ENCODE data around the gene PPP2CA.
"Not testable (repeated sequence)": the region's sequence is repeated elsewhere in the genome, so short reads cannot be mapped to it uniquely, and the experiment has no call there.

Gene PPP2CA

DNA sequence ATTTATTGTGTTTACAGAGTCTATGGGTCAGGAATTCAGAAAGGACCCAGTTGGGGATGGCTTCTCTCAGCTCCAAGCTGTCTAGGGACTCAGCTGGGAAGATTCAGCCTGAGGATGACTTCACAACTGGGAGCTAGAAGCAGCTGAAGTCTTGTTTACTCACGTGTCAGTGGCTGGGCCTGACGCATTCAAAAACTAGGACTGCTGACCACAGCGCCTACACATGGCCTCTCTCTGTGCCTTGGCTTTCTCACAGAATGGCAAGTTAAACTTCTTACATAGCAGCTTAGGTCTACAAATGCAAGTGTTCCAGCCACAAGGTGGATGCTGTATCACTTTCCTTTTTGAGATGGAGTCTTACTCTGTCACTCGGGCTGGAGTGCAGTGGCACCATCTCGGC is 16.3 kb upstream of the PPP2CA start:
- DNase-seq = no peak

DNA sequence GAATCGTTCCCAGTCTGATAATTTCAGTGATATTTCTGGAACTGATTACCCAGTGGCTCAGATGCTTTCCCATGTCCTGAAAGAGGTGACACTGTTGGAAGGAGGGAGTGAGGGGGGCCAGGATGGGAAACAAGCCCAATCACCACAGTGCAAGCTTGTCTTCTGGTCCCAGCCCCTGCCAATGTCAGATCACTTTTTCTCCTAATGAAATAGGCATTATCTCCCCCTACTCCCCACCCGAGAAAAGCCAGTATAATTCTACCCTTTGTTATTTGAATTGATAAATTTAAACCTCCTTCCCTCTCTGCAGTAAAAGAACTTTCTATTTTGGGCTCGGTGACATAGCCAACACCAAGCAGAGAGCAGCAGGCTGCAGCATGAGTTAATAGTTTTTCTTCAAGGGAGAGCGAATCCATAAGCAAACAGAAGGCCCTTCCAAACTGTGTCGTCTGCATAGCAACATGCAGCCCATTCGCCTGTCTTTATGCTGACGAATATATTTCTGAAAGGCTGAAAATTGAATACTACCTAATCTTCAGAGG is 14.6 kb upstream of the PPP2CA start:
- no peak for DNase-seq

DNA sequence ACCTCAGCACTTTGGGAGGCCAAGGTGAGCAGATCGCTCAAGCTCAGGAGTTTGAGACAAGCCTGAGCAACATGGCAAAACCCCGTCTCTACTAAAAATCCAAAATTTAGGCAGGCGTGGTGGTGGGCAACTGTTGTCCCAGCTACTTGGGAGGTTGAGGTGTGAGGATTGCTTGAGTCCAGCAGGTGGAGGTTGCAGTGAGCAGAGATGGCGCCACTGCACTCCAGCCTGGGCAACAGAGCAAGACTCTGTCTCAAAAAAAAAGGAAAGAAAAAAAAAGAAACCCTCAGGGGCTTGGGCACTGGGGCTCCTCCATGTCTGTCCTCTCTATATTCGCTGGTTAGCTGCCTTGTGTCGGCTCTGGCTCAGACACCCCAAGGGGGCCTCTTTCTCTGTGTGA is 10.9 kb upstream of the PPP2CA start:
- DNase-seq = no peak

DNA sequence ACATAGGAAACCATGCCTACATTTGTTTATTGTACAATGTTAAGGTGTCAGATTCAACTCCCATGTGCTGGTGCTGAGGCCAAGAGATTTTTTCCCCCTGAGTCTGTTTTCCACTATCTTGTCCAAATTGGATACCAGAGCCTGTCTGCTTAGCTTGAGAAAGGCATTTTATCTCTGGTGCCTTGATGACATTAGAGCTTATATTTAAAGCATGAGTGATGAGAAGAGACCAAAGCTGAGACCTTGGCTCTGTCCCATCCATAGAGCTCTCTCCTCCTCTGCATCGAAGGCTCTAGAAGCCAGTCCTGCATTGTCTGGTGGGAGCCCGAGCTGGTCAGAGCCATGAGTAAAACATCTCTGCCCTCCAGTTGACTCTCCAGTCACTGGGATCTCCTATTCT is 10.4 kb upstream of the PPP2CA start:
- no peak for DNase-seq

DNA sequence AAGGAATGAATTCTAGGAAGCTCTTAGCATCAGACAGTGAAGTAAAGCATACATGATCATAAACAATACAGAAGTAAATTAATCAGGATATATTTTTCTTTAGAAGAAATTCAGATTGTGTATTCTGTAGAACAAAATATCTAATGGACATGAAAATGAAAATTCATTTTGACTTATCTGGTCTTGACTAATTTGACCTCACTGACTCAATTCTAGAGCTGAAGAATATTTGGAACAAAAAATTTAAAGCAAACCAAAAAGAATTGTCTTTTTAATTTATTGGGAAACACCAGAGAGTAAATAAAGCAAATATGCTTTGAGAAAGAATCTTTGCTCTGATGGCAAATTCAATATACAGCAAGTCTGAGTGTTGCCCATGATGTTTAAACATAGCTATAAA is 2.8 kb upstream of the PPP2CA start:
- DNase-seq = no peak

DNA sequence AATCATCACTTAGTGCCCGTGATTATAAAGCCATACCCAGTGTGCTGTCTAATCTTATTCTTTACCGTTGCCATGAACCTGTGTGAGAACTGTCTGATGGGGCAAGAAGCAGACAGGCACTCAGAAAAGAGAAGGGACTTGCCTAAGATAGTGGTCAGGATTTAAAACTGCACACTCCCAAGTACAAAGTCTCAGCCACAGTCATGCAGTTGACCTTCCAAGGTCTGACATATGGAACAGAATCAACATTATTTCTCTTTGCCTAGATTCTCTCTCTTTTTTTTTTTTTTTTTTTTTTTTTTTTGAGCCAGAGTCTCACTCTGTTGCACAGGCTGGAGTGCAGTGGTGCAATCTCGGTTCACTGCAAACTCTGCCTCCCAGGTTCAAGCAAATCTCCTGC is 1.9 kb upstream of the PPP2CA start:
- DNase-seq = no peak

DNA sequence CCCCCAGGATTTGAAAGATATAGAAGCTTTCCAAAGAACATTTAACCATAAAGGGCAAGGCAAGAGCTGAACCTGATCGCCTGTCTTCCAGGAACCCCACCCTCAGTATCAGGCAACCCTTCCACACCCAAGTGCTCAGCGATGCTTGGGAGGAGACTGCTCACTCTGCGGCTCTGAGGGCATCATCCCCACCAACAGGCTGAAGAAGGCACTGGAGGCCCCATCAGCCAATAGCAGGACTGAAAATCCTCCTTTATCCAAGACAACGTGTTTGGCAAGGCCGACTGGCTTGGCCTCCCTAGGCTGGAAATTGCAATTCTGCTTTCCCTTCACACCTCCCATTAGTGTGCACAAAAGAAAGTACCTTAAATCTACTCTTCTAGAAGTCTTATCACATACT is 1.4 kb upstream of the PPP2CA start:
- DNase-seq = no peak

DNA sequence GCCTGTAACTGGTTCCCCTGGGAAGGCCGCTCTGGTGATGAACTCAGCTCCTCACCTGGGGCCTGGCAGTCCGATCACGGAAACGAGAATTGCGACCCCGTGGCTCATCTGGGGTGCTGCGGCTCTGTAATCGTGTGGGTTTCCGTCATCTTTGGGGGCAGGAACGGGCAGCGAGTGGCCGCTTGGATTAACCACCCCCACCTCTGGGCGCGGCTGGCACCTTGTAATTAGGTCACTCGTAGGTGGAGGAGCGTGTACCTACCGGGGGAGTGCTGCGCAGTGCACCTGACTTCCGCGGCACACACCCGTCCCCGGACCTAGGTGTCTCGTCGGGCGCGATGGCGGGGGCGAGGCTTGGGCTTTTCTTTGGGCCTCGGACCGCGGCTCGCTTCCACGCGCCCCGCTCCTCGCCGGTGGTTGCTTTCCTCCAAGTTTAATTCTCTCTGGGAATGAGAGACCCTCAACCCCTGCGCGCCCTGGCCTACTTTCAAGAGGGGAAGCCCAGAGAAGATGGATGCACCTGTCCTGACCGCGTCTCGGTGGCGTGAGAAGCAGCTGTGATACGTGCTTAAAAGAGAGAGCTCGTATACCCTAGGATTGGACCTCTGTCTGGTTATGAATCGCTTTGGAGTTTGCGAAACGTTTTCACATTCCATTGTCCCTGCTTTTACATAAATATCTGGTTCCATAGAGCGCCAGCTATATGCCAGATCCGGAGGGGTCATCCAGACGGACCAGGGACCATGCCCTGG is 744 bp upstream of the PPP2CA start:
- no peak for DNase-seq

DNA sequence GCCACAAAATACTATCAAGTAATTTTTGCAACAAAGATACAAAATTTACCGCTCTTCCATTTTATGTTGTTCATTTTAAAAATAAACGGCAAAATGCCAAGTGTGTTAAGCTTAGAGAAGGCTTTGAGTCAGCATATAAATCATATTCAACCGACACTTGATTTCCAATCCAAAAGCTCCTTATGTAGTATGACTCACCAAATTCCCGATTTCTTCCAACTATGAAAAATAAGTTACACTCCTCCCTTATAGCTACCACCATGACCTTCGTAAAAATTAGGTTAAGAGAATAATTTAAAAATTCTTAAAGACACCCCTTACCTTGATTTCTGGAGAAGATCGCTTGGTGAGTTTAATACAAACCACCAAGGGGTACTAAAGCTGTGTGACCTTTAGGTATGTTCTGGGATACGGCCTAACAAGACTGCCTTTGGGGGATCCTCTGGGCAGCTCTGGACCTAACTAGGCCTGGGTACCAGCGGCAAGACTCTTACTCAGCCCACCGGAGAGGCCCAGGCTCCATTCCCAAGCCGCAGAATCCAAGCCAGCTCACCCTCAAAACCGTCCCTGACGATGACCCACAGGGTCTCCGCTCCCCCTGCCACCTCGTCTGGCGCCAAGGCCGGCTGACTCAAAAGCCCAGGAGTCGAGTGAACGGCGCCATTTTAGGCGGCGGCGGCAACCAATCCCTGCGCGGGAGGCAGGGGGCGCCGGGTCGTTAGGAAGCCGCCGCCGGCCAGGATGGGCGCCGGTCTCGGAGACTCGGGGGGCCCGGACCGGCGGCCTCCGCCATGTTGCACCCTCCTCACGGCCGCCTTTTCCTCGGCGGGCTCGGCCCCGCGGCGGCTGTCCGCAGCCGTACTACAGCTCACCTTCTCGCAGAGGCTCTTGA is 739 bp downstream of the PPP2CA start:
- peak; percentile 60 for DNase-seq

DNA sequence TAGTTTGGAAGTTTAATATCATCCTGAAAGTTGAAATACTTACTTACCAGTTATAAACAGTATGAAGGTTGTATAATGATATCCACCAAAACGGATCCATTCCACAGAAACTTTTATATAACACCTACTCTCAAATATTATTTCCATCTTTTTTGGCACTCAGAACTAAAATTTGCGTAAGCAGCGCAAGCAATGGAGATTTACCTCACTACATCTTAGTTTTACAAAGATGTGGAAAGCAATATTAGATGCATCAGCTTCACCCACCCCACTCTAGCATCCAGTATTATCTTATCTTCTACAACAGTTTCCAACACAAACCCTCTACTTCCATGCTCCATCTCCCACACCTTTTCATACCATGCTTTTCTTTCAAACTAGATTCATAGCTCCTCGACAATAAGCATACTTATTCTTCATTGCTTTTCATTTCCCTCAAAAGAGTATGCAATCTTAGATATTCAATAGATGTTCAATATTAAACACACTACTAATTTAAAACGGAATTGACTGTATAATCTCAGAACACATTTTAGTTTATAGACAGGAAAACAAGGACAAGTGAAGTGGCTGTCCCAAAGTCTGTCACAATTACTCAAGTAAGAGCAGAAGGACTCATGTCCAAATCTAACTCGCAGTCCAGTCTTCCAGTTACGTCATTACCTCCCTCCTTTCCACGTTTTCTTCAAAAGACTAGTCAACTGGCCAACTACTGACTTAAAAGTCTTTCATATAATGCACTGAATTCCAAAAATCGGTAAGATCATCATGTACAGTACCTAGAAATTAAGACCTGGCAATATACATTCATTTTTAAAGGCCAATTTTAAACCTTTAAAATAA is 2.2 kb downstream of the PPP2CA start:
- no peak for DNase-seq

DNA sequence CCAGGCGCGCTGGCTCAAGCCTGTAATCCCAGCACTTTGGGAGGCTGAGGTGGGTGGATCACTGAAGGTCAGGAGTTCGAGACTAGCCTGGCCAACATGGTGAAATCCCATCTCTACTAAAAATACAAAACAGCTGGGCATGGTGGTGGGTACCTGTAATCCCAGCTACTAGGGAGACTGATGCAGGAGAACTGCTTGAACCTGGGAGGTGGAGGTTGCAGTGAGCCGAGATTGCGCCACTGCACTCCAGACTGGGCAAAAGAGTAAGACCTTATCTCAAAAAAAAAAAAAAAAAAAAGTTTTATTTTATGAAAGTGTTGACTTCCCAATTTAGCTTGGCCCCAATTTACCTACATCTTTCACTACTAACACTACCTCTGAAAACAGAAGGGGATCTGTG is 4.2 kb downstream of the PPP2CA start:
- DNase-seq = not testable (repeated sequence)

DNA sequence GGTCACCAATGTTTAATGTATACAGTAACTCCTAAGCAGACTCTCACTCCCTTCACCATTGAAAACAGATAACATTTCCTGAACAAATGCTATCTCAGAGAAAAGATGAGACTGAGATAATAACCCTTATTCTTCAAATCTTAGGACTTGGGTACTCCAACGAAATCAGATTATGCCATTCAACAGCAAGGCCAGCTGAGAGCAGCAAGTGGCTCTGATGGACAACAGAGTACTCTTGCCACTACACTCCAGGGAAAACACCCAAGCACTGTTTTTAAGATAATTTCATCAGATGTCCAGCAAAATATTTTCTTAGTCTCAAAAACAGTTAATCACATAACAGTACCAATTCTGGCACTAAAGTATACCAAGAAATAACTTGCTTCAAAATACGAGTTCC is 10.1 kb downstream of the PPP2CA start:
- no peak for DNase-seq

DNA sequence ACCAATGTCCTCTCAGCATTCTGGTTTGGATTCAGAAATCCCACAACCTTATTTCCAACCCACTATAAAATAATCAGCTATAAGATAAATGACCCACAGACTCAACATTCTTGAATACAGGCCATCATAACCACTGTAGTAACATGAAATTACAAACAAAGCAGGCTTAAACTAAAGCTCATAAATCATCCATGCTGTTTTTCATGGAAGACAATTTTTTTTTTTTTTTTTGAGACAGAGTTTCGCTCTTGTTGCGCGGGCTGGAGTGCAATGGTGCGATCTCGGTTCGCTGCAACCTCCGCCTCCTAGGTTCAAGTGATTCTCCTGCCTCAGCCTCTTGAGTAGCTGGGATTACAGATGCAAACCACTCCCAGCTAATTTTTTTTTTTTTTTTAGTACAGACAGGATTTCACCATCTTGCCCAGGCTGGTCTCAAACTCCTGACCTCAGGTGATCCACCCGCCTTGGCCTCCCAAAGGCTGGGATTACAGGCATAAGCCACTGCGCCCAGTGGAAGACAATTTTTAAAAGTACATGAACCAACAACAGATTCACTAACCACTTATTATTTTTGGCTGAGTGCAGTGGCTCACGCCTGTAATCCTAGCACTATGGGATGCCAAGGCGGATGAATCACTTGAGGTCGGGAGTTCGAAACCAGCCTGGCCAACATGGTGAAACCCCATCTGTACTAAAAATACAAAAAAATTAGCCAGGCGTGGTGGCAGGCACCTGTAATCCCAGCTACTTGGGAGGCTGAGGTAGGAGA is 14.4 kb downstream of the PPP2CA start:
- DNase-seq = not testable (repeated sequence)

DNA sequence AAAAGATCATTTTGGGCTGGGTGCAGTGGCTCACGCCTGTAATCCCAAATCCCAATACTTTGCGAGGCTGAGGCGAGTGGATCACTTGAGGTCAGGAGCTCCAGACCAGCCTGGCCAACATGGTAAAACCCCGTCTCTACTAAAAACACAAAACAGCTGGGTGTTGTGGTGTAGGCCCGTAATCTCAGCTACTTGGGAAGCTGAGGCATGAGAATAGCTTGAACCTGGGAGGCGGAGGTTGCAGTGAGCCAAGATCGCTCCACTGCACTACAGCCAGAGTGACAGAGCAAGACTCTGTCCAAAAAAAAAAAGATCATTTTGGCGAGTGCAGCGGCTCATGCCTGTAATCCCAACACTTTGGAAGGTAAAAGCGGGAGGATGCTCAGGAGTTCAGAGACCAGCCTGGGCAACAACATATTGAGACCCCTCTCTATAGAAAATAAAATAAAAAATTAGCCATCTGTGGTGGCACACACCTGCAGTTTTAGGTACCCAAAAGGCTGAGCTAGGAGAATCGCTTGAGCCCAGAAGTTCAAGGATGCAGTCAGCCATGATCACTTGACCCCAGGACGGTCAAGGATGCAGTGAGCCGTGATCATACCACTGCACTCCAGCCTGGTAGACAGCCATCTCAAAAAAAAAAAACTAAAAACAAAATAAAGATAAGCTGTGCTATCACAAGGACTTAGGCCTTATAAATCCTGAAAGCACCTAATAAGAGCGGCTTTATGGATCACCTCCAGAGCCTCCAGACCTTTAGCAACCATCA is 16.2 kb downstream of the PPP2CA start:
- no peak for DNase-seq

DNA sequence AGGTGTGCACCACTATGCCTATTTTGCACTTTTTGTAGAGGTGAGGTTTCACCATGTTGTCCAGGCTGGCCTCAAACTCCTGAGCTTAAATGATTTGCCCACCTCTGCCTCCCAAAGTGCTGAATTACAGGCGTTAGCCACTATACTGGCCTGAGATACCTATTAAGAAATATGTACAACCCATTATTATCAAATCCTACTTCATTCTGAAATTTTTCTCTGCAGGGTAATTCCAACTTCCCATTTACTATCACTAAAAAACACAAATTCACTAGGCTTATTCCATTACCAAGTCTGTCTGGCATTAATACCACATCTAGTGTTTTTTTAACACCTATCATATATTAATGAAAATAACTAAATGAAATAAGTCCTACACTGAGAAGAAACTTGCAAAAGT is 18.2 kb downstream of the PPP2CA start:
- no peak for DNase-seq

DNA sequence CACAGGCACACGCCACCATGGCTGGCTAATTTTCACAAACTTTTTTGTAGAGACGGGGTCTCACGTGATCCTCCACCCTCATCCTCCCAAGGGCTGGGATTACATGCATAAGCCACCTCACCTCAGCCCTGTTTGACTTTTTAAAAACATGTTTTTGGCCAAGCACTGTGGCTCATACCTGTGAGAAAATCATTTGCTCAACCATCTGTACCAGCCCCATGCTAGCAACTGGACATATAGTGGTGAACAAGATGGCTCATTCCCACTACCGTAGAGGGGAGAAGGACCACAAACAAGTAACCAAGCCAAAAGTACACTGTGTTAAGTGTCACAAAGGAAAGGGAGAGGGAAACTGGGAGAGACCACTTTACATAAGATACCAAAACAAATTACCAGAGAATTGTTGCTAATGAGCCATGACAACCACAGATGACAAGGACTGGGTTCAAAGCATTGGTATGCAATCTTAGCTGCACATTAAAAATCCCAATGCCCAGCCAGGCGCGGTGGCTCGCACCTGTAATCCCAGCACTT is 19.2 kb downstream of the PPP2CA start:
- no peak for DNase-seq

DNA sequence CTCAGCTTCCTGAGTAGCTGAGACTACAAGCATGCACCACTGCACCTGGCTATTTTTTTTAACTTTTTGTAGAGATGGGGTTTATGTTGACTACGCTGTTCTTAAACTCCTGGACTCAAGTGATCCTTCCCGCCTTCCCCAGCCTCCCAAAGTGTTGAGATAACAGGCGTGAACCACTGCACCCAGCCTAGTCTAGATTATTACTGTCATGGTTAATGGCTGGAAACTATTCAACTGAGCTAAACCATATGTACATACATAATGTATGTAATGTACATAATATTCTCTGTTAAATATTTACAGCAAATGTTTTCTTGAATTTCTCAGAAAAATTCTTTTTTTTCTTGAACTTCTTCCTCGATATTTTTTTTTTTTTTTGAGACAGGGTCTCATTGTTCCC is 21.3 kb downstream of the PPP2CA start:
- no peak for DNase-seq

DNA sequence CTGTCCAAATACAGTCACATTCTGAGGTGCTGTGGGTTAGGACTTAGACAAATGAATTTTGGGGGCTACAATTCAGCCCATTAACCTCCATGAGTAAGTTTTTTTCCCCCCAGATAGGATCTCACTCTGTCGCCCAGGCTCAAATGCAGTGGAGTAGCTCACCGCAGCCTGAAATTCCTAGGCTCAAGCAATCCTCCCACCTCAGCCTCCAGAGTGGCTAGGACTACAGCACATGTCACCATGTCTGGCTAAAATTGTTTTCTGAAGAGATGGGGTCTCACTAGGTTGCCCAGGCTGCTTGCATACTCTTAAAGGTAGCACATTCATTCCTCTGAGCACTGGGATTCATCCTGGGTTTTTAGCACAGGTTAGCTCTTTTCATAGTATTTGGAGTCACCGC is 22.2 kb downstream of the PPP2CA start:
- DNase-seq = no peak

DNA sequence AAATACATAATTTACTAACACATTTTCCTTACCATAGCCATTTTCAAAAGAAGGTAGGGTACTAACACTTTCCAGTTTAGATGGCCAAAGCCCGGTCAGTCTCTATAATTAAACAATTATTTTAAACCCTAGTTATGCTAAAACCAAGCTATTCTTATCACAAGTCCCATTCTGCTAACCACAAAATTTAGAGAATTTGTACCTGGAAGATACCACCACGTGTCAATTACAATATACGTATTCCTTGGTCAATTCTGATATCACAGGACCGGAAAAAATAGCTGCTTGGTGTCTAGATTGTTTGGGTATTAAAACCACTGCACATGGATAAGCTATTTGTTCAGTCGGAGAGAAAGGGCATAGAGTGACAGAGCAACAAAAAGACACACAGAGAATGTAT is 30.2 kb downstream of the PPP2CA start:
- DNase-seq = no peak

DNA sequence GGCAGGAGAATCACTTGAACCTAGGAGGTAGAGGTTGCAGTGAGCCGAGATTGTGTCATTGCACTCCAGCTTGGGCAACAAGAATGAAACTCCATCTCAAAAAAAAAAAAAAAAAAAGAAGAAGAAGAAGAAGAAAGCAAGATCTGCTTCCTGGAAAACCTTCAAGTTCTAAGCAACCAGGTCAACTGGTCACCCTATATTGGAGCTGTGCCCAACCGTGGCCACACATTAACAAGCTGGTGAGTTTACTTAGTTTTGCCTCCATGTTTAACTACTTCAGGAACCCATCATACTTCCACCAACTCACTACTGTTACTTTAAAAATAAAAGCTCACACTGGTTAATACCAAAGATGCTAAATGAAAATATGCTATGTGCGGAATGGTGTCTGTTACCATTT is 36.8 kb downstream of the PPP2CA start:
- DNase-seq = no peak

DNA sequence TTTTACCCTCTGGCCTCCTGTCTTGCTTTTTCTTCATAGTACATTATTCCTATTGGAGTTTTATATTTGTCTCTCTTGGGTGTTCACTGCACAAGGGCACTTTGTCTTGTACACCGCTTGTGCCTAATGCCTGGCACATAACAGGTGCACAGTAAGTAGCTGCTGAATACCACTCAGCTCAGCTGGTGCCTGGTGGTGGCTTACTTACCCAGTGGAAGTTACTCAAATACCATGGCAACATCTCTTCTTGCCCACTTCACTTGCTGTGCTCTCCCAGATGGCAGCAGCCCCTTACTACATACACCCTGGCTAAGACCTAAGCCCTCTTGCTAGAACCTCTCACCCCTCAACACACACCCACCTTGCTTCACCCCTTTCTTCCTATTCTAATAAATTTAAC is 37.8 kb downstream of the PPP2CA start:
- no peak for DNase-seq
